OCI-LY1 (cell line): ENCODE data around the gene IGSF8.

Experiments
- H2AFZ ChIP-seq: fragments of 200-600 bp; sonication (generic), shearing (Covaris generic); 2 replicates; pipeline ENCODE4 v1.6.0; 2014; ENCODE audit warnings: antibody characterized with exemption, mild to moderate bottlenecking, low read length
- H3F3A ChIP-seq: fragments of 200-600 bp; sonication (generic), shearing (Covaris generic); 2 replicates; pipeline ENCODE4 v1.6.0; 2014; ENCODE audit warnings: mild to moderate bottlenecking, antibody characterized with exemption, low read length, moderate library complexity; ENCODE audit not compliant: insufficient read depth
- H3K27ac ChIP-seq: fragments of 200-600 bp; sonication (generic); 2 replicates; pipeline ENCODE4 v1.5.1; 2014; ENCODE audit warnings: low read length, mixed run types, mild to moderate bottlenecking, low read depth; ENCODE audit not compliant: poor library complexity, severe bottlenecking
- H3K27me3 ChIP-seq: fragments of 200-600 bp; sonication (generic); 2 replicates; pipeline ENCODE4 v1.6.0; 2014; ENCODE audit warnings: antibody characterized with exemption, mild to moderate bottlenecking, low read length, moderate library complexity; ENCODE audit not compliant: insufficient read depth
- H3K36me3 ChIP-seq: fragments of 200-600 bp; sonication (generic); 2 replicates; pipeline ENCODE4 v1.6.1; 2014; ENCODE audit warnings: mild to moderate bottlenecking, antibody characterized with exemption, low read length, moderate library complexity, mixed read lengths; ENCODE audit not compliant: insufficient read depth
- H3K4me1 ChIP-seq: fragments of 200-600 bp; sonication (generic); 2 replicates; pipeline ENCODE4 v1.5.1; 2014; ENCODE audit warnings: mild to moderate bottlenecking, low read length, moderate library complexity; ENCODE audit not compliant: insufficient read depth, severe bottlenecking
- H3K4me2 ChIP-seq: fragments of 200-600 bp; sonication (generic), shearing (Covaris generic); 2 replicates; pipeline ENCODE4 v1.6.1; 2014; ENCODE audit warnings: low read length
- H3K4me3 ChIP-seq: fragments of 200-600 bp; sonication (generic); 2 replicates; pipeline ENCODE4 v1.5.1; 2014; ENCODE audit warnings: low read length, low read depth, mild to moderate bottlenecking, mixed read lengths; ENCODE audit not compliant: poor library complexity, severe bottlenecking
- H3K79me2 ChIP-seq: fragments of 200-600 bp; shearing (Covaris generic); 2 replicates; pipeline ENCODE4 v1.6.1; 2016; ENCODE audit warnings: mixed run types, low read length, mixed read lengths; ENCODE audit not compliant: insufficient read depth
- H3K9ac ChIP-seq: fragments of 200-600 bp; sonication (generic), shearing (Covaris generic); 2 replicates; pipeline ENCODE4 v1.6.1; 2014; ENCODE audit warnings: mild to moderate bottlenecking, low read length, mixed read lengths
- H3K9me2 ChIP-seq: fragments of 200-600 bp; sonication (generic), shearing (Covaris generic); 2 replicates; pipeline ENCODE4 v1.6.1; 2014; ENCODE audit warnings: low read depth, mild to moderate bottlenecking, low read length, mixed read lengths
- H3K9me3 ChIP-seq: fragments of 200-600 bp; shearing (Covaris generic); 2 replicates; pipeline ENCODE4 v1.6.1; 2014; ENCODE audit warnings: low read length, mixed read lengths
- H4K20me1 ChIP-seq: fragments of 200-600 bp; sonication (generic), shearing (Covaris generic); 2 replicates; pipeline ENCODE4 v1.6.0; 2016; ENCODE audit warnings: mild to moderate bottlenecking, low read length; ENCODE audit not compliant: insufficient read depth
- EZH2 ChIP-seq: fragments of 200-600 bp; sonication (generic), shearing (Covaris generic); IDR thresholded peaks from 2 replicates; pipeline ENCODE4 v1.8.0; 2017; ENCODE audit warnings: borderline replicate concordance, mixed run types, mild to moderate bottlenecking, antibody characterized with exemption, low read length, moderate library complexity, mixed read lengths
- TF ChIP-seq, protein P1 (sequence below): fragments of 200-600 bp; sonication (generic), shearing (Covaris generic); IDR thresholded peaks from 2 replicates; pipeline ENCODE4 v1.5.1; 2017; ENCODE audit warnings: mild to moderate bottlenecking, antibody characterized with exemption, low read length, moderate library complexity, mixed read lengths

Gene IGSF8

DNA sequence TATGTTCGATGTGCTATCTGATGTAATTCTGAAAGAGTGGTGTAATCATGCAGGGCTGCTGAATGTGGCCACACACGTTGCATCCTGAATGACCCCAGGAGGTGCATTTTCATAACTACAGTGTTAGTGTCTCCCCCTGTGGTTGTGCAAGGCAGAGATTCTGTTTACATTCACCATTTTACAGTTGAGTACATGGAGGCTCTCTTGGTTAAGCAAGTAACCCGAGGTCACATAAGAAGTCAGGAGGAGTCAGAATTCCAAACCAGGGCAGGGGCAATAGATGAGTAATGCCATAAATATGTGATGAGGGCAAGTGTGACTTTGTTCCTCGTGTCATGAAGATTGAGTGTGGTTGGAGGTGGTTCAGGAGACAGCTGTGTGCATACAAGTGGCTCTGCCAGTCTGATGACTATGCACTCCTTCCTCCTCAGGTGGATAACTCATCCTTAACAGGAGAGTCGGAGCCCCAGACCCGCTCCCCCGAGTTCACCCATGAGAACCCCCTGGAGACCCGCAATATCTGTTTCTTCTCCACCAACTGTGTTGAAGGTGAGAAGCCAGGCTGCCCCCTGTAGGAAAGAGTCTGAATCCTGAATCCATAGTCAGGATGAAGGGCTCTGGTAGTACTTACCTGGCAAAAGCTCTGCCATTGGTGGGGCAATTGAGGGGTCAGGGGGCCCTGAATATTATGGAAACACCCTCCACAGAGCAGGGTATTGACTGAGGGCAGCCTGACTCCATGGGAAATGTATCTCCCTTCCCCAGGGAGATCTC lies 26.5 kb upstream of the IGSF8 start:
- H3F3A ChIP-seq = no peaks in the 10 kb centered on the region
- no peak overlapping the region for H3K27ac ChIP-seq
- TF ChIP-seq EZH2 = no peak
- TF ChIP-seq, protein P1, sequence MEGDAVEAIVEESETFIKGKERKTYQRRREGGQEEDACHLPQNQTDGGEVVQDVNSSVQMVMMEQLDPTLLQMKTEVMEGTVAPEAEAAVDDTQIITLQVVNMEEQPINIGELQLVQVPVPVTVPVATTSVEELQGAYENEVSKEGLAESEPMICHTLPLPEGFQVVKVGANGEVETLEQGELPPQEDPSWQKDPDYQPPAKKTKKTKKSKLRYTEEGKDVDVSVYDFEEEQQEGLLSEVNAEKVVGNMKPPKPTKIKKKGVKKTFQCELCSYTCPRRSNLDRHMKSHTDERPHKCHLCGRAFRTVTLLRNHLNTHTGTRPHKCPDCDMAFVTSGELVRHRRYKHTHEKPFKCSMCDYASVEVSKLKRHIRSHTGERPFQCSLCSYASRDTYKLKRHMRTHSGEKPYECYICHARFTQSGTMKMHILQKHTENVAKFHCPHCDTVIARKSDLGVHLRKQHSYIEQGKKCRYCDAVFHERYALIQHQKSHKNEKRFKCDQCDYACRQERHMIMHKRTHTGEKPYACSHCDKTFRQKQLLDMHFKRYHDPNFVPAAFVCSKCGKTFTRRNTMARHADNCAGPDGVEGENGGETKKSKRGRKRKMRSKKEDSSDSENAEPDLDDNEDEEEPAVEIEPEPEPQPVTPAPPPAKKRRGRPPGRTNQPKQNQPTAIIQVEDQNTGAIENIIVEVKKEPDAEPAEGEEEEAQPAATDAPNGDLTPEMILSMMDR = 0 out of 2 replicates have a peak, but pooled peaks have one; percentile 8
- H3K4me2 ChIP-seq = no peak overlapping the region
- no peaks in the 10 kb centered on the region for H3K36me3 ChIP-seq
- H3K9ac ChIP-seq = no peak overlapping the region
- no peak overlapping the region for H2AFZ ChIP-seq
- H3K27me3 ChIP-seq = peaks cover 4% of the 10 kb centered on the region; the same call in 1 of the 2 replicates
- no peaks in the 10 kb centered on the region for H3K4me1 ChIP-seq
- H4K20me1 ChIP-seq = no peaks in the 10 kb centered on the region
- no peaks in the 10 kb centered on the region for H3K79me2 ChIP-seq
- no peak overlapping the region for H3K4me3 ChIP-seq
- H3K9me3 ChIP-seq = no peaks in the 10 kb centered on the region
- no peaks in the 10 kb centered on the region for H3K9me2 ChIP-seq

DNA sequence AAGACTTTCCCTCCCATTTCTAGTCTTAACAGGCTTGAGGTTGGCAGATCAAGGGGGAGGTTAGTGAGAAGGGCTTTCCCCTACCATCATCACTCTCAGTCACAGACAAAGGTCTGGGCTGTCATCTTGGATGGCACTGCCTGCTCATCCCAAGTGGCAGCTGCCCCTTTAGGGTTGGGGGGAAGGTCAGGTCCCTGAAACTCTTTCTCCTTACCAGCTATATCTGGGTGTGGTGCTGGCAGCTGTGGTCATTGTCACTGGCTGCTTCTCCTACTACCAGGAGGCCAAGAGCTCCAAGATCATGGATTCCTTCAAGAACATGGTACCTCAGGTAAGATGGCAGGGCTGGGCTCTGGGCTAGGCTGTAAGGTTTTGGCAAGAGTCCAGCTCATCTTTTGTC lies 25.3 kb upstream of the IGSF8 start:
- Histone ChIP-seq H3K9me3 (no peaks in the 10 kb centered on the region), H3K36me3 (no peaks in the 10 kb centered on the region), H3K9ac (no peak overlapping the region), H3K4me3 (no peak overlapping the region), H3F3A (no peaks in the 10 kb centered on the region), H2AFZ (no peak overlapping the region), H3K4me2 (no peak overlapping the region), H3K27me3 (no peaks in the 10 kb centered on the region), H3K27ac (no peak overlapping the region), H3K4me1 (no peaks in the 10 kb centered on the region), H3K79me2 (no peaks in the 10 kb centered on the region), H3K9me2 (no peaks in the 10 kb centered on the region), H4K20me1 (no peaks in the 10 kb centered on the region)
- TF ChIP-seq, protein P1 = no peak
- no peak for TF ChIP-seq EZH2

DNA sequence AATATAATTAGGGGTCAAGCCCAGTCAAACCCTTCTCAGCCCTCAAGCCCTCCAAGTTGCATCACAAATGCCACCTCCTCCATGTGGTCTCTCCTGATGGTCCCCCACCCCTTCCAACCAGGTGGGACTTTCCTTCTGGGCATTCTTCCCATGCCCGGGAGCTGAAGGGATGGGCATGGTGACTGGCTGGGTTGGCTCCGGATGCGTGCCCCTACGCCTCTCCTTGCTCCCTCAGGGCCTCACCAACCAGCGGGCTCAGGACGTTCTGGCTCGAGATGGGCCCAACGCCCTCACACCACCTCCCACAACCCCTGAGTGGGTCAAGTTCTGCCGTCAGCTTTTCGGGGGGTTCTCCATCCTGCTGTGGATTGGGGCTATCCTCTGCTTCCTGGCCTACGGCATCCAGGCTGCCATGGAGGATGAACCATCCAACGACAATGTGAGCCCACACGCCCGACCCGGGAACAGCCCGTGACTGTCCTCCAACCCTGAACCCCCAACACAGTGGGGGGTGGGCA lies 24.6 kb upstream of the IGSF8 start:
- Histone ChIP-seq H4K20me1 (no peaks in the 10 kb centered on the region), H3K4me1 (no peaks in the 10 kb centered on the region), H3K9me3 (no peaks in the 10 kb centered on the region), H3K79me2 (no peaks in the 10 kb centered on the region), H3K9ac (no peak overlapping the region), H2AFZ (no peak overlapping the region), H3K4me2 (no peak overlapping the region), H3K9me2 (no peaks in the 10 kb centered on the region), H3F3A (no peaks in the 10 kb centered on the region), H3K27ac (no peak overlapping the region), H3K27me3 (no peaks in the 10 kb centered on the region), H3K36me3 (no peaks in the 10 kb centered on the region), H3K4me3 (no peak overlapping the region)
- no peak for TF ChIP-seq EZH2
- TF ChIP-seq, protein P1 = no peak
